ENCODE data around the gene HS2ST1.

The HS2ST1 gene

GRCh38 chr1:87108814-87109411 lies 194.5 kb downstream of the HS2ST1 start:
- DNase-seq (ENCODE audit: low read depth), result no peak
- no peak overlapping the region for H3K4me3 ChIP-seq (ENCODE audit: low read depth, low read length)
- TF ChIP-seq MYC (IDR thresholded peaks at IDR 0.05; ENCODE audit: low read depth, low read length), result no peak
- TF ChIP-seq, protein P1, sequence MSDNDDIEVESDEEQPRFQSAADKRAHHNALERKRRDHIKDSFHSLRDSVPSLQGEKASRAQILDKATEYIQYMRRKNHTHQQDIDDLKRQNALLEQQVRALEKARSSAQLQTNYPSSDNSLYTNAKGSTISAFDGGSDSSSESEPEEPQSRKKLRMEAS (IDR thresholded peaks at IDR 0.05; ENCODE audit: low read depth, low read length), result no peak
- TF ChIP-seq, protein P2, sequence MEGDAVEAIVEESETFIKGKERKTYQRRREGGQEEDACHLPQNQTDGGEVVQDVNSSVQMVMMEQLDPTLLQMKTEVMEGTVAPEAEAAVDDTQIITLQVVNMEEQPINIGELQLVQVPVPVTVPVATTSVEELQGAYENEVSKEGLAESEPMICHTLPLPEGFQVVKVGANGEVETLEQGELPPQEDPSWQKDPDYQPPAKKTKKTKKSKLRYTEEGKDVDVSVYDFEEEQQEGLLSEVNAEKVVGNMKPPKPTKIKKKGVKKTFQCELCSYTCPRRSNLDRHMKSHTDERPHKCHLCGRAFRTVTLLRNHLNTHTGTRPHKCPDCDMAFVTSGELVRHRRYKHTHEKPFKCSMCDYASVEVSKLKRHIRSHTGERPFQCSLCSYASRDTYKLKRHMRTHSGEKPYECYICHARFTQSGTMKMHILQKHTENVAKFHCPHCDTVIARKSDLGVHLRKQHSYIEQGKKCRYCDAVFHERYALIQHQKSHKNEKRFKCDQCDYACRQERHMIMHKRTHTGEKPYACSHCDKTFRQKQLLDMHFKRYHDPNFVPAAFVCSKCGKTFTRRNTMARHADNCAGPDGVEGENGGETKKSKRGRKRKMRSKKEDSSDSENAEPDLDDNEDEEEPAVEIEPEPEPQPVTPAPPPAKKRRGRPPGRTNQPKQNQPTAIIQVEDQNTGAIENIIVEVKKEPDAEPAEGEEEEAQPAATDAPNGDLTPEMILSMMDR (IDR thresholded peaks at IDR 0.05; ENCODE audit: low read depth, low read length), result no peak
- TF ChIP-seq POLR2A (IDR thresholded peaks at IDR 0.05; ENCODE audit: extremely low read depth, insufficient read length), result no peak

GRCh38 chr1:87111659-87112371 lies 197.4 kb downstream of the HS2ST1 start:
- TF ChIP-seq, protein P1 (IDR thresholded peaks at IDR 0.05; ENCODE audit: low read depth, low read length), result no peak
- TF ChIP-seq POLR2A (IDR thresholded peaks at IDR 0.05; ENCODE audit: extremely low read depth, insufficient read length) (no peak), MYC (IDR thresholded peaks at IDR 0.05; ENCODE audit: low read depth, low read length) (no peak)
- TF ChIP-seq, protein P2 (IDR thresholded peaks at IDR 0.05; ENCODE audit: low read depth, low read length), result no peak
- H3K4me3 ChIP-seq (ENCODE audit: low read depth, low read length), result no peak overlapping the region
- DNase-seq (ENCODE audit: low read depth), result no peak

DNA sequence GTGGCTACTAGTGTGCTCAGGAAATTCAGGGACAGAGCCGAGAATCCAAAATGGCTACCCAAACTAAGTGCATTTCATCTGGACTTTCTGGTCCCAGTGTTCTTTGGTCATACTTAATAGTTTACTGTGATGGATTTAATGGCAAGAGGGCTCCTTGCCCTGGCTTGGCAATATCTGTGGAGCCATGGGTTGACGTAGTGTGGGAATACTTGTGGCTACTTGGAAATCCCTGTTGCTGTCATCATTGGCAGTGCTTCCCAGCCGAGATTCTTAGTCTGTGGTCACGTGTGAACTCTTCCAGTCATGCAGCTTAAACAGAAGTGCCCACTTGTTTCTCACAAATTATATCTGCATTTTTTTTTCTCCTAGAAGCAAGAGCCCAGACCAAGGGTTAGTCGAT lies 198.9 kb downstream of the HS2ST1 start:
- H3K4me3 ChIP-seq (ENCODE audit: low read depth, low read length), result no peak overlapping the region
- TF ChIP-seq, protein P1 (IDR thresholded peaks at IDR 0.05; ENCODE audit: low read depth, low read length), result no peak
- TF ChIP-seq, protein P2 (IDR thresholded peaks at IDR 0.05; ENCODE audit: low read depth, low read length), result no peak
- TF ChIP-seq POLR2A (IDR thresholded peaks at IDR 0.05; ENCODE audit: extremely low read depth, insufficient read length) (no peak), MYC (IDR thresholded peaks at IDR 0.05; ENCODE audit: low read depth, low read length) (no peak)
- DNase-seq (ENCODE audit: low read depth), result no peak

- TF ChIP-seq, protein P1 (IDR thresholded peaks at IDR 0.05; ENCODE audit: low read depth, low read length), result no peak
- TF ChIP-seq POLR2A (IDR thresholded peaks at IDR 0.05; ENCODE audit: extremely low read depth, insufficient read length), result no peak
- TF ChIP-seq, protein P2 (IDR thresholded peaks at IDR 0.05; ENCODE audit: low read depth, low read length), result no peak
- TF ChIP-seq MYC (IDR thresholded peaks at IDR 0.05; ENCODE audit: low read depth, low read length), result no peak
- DNase-seq (ENCODE audit: low read depth), result no peak
- no peak overlapping the region for H3K4me3 ChIP-seq (ENCODE audit: low read depth, low read length)
Measured at GRCh38 chr1:87115317-87115890, 201.0 kb downstream of the HS2ST1 start.

DNA sequence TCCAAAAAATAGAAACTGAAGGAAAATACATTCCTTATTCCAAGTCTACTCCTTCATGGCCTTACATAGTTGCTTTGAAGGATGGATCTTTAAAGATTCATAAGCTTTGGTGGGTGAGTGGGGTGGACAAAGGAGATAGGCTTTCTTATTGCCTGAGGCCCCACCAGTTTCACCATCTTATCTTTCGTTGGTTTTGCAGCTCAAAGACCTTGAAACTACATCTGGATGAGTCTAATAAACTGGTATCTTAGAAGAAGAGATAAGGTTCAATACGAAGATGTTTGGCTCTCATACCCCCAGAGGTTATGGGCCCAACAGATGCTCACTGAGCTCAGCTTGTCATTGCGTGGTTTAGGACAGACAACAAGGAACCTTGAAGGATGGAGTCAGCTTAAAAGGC lies 201.5 kb downstream of the HS2ST1 start:
- no peak overlapping the region for H3K4me3 ChIP-seq (ENCODE audit: low read depth, low read length)
- TF ChIP-seq MYC (IDR thresholded peaks at IDR 0.05; ENCODE audit: low read depth, low read length) (no peak), POLR2A (IDR thresholded peaks at IDR 0.05; ENCODE audit: extremely low read depth, insufficient read length) (no peak)
- TF ChIP-seq, protein P1 (IDR thresholded peaks at IDR 0.05; ENCODE audit: low read depth, low read length), result no peak
- TF ChIP-seq, protein P2 (IDR thresholded peaks at IDR 0.05; ENCODE audit: low read depth, low read length), result no peak
- no peak for DNase-seq (ENCODE audit: low read depth)

All from NB4 (cell line).